Measurements from ENCODE around the gene YPEL1.
A peak's percentile ranks its signal among the peaks of the same experiment; 100 is the strongest.
"Not testable (repeated sequence)": the region's sequence is repeated elsewhere in the genome, so short reads cannot be mapped to it uniquely, and the experiment has no call there.

YPEL1 gene

DNA sequence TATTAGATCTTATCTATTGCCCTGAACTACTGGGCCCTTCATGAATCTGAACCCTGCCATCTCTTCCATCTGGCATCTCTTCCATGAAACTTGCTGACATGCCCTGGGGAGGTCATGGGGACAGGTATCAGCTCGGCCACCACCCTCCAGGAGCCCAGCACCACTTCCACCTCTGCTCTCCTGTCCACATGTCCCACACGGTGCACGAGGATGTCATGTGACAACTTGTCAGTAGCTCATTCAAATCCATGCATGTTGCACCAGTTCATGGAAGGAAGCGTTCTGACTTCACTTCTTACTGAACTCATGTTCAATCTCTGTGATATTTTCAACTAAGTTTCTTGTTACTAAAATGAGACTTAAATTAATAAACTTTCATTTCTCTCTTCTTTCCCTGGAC lies 16.6 kb downstream of the YPEL1 start:
- no peak for TF ChIP-seq CTCF (IDR thresholded peaks at IDR 0.05; ENCODE audit: control insufficient read depth, extremely low read depth, insufficient read depth)
- DNase-seq (ENCODE audit: low read depth): no peak
- H3K4me3 ChIP-seq (ENCODE audit: low read depth, low read length): no peak overlapping the region

DNA sequence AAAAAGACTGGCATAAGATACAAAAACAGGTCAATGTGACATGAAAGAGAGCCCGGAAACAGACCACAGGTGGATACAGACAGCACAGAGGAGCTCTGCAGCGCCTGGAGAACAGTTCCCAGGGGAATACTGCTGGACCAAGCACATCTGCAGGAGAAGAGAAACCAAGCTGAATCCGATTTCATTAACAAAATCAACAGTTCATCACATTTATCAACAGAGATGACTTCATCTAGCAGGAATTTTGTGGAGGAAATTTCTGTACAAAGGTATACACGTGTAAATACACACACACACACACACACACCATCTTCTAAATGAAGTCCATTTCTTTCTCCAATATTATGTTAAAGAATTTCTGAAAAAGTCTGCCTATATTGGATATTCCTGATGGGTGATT lies 17.1 kb downstream of the YPEL1 start:
- DNase-seq (ENCODE audit: low read depth): no peak
- TF ChIP-seq CTCF (IDR thresholded peaks at IDR 0.05; ENCODE audit: control insufficient read depth, extremely low read depth, insufficient read depth): no peak

GRCh38 chr22:21716395-21717122 lies 19.0 kb downstream of the YPEL1 start:
- not testable (repeated sequence) for DNase-seq (ENCODE audit: low read depth); H3K4me3 ChIP-seq (ENCODE audit: low read depth, low read length)

More for the DNA sequence above, 17.1 kb downstream of the YPEL1 start:
- H3K4me3 ChIP-seq (ENCODE audit: low read depth, low read length): no peak overlapping the region

- TF ChIP-seq CTCF (IDR thresholded peaks at IDR 0.05; ENCODE audit: control insufficient read depth, extremely low read depth, insufficient read depth): no peak
- DNase-seq (ENCODE audit: low read depth): no peak
- H3K4me3 ChIP-seq (ENCODE audit: low read depth, low read length): no peak overlapping the region
Observed at GRCh38 chr22:21714786-21715185, 20.8 kb downstream of the YPEL1 start.

DNA sequence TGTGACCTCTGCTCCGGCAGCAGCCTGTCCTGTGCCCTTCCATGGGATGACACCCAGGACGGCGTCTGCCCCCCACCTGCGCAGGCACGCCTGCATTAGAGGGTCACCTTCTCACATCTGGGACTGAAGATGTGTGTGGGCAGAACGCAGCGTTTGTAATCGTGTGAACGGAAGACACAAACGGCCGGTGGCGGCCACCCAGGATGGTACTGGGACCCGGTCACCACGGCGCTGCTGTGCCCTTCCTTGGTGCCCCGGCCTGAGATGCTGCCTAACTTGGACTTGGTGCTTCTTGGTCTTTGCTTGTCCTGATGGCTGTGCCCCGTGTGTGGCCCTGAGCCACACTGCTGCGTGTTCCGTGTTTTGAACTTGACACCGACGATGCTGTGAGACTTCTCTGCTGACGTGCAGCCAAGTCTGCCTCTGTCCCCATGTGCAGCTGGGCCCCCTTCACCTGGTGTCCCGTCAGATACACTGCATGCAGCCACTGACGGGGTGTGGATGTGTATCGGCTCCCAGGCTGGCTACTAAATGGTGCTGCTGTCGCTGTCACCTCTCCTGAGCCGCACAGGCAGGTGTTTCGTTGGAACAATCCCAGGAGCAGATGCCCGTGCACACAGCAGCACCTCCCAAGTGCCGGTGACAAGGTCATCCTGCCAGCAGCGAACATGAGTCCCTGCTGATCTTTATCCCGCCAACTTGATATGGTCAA lies 21.4 kb downstream of the YPEL1 start:
- no peak overlapping the region for H3K4me3 ChIP-seq (ENCODE audit: low read depth, low read length)
- no peak for DNase-seq (ENCODE audit: low read depth)
- no peak for TF ChIP-seq CTCF (IDR thresholded peaks at IDR 0.05; ENCODE audit: control insufficient read depth, extremely low read depth, insufficient read depth)

DNA sequence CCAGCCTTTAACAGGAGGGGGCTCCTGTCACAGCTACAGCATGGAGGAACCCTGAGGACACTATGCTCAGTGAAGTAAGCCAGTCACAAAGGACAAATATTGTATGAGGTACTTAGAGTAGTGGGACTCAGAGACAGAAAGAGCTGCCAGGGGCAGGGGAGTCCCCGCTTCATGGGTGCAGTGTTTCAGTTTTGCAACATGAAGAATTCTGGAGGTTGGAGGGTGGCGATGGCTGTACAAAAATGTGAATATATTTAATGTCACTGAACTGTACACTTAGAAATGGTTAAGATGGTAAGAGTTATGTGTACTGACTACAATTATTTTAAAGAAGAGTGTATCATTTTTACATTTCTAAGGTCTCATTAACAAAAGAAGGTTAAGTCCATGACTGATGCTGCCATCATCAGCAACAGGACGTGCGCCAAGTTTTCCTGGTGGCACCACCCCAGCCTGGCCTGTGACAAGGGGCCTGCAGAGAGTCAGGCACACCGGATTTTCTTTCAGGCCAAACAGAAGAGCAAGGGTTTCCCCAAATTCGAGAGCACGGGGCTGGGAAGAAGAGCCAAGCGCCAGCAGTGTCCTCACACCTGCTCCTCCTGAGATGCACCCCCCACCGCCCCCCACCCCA lies 22.1 kb downstream of the YPEL1 start:
- DNase-seq (ENCODE audit: low read depth): no peak
- H3K4me3 ChIP-seq (ENCODE audit: low read depth, low read length): no peak overlapping the region
- no peak for TF ChIP-seq CTCF (IDR thresholded peaks at IDR 0.05; ENCODE audit: control insufficient read depth, extremely low read depth, insufficient read depth)

DNA sequence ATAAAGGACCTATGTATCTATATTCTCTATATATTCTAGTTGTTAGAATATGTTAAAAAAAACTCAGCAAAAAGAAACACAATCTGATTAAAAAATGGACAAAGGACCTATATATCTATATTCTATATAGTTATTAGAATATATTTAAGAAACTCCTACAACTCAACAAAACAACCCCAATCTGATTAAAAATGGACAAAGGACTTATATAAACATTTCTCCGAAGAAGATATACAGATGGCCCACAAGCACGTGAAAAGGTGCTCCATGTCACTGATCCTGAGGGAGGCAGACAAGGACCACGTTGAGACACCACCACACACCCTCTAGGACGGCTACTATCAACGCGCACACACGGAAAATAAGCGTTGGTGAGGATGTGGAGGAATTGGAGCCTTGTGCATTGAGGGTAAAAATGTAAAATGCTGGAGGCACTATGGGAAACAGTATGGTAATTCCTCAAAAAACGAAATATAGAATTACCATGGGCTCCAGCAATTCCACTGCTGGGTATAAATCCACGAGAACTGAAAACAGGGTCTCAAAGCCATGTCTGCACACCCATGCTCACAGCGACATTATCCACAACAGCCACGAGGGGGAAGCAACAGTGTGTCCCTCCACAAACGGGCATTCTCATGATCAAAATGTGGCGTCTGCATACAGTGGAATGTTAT lies 22.7 kb downstream of the YPEL1 start:
- H3K4me3 ChIP-seq (ENCODE audit: low read depth, low read length): no peak overlapping the region
- peak; percentile 86 for TF ChIP-seq CTCF (IDR thresholded peaks at IDR 0.05; ENCODE audit: control insufficient read depth, extremely low read depth, insufficient read depth)
- no peak for DNase-seq (ENCODE audit: low read depth)

Data from LNCaP clone FGC (cell line).